Loucy (cell line): ENCODE results near the gene PGAM4.

Source experiments
- H2AFZ ChIP-seq: fragments of 200-600 bp; sonication (generic); 2 replicates; pipeline ENCODE4 v1.6.0; 2016; ENCODE audit warnings: antibody characterized with exemption, mild to moderate bottlenecking, low read length, moderate library complexity
- H3F3A ChIP-seq: fragments of 200-600 bp; 2 replicates; pipeline ENCODE4 v1.6.0; 2016; ENCODE audit warnings: antibody characterized with exemption, low read depth, mild to moderate bottlenecking
- H3K27me3 ChIP-seq: fragments of 200-600 bp; sonication (generic); 2 replicates; pipeline ENCODE4 v1.6.1; 2014; ENCODE audit warnings: low read length, mild to moderate bottlenecking; ENCODE audit not compliant: insufficient read depth, poor library complexity, severe bottlenecking
- H3K36me3 ChIP-seq: fragments of 200-600 bp; sonication (generic); 2 replicates; pipeline ENCODE4 v1.6.1; 2016; ENCODE audit warnings: low read length; ENCODE audit not compliant: insufficient read depth
- H3K4me1 ChIP-seq: fragments of 200-600 bp; sonication (generic); 2 replicates; pipeline ENCODE4 v1.5.1; 2014; ENCODE audit warnings: low read length, mild to moderate bottlenecking; ENCODE audit not compliant: insufficient read depth, poor library complexity, severe bottlenecking
- H3K4me2 ChIP-seq: fragments of 200-600 bp; sonication (generic); 2 replicates; pipeline ENCODE4 v1.6.0; 2014; ENCODE audit warnings: antibody characterized with exemption, low read length, low read depth, mild to moderate bottlenecking; ENCODE audit not compliant: poor library complexity, severe bottlenecking
- H3K4me3 ChIP-seq: fragments of 200-600 bp; sonication (generic); 2 replicates; pipeline ENCODE4 v1.5.1; 2014; ENCODE audit warnings: low read length, mild to moderate bottlenecking, mixed read lengths; ENCODE audit not compliant: poor library complexity, severe bottlenecking
- H3K79me2 ChIP-seq: fragments of 200-600 bp; sonication (generic); 2 replicates; pipeline ENCODE4 v1.6.1; 2014; ENCODE audit warnings: low read length; ENCODE audit not compliant: insufficient read depth
- H3K9ac ChIP-seq: fragments of 200-600 bp; sonication (generic); 2 replicates; pipeline ENCODE4 v1.6.0; 2014; ENCODE audit warnings: mild to moderate bottlenecking, low read depth, low read length, moderate library complexity; ENCODE audit not compliant: poor library complexity, severe bottlenecking
- H3K9me2 ChIP-seq: fragments of 200-600 bp; sonication (generic); replicated peaks from 2 replicates; pipeline ENCODE4 v1.6.1; 2016; ENCODE audit warnings: low read depth, low read length, mixed read lengths
- H3K9me3 ChIP-seq: fragments of 200-600 bp; sonication (generic); 2 replicates; pipeline ENCODE4 v1.6.1; 2014; ENCODE audit warnings: mild to moderate bottlenecking, antibody characterized with exemption, low read length, low read depth; ENCODE audit not compliant: insufficient read depth
- H4K20me1 ChIP-seq: fragments of 200-600 bp; sonication (generic); 2 replicates; pipeline ENCODE4 v1.6.0; 2014; ENCODE audit warnings: antibody characterized with exemption, low read length, mild to moderate bottlenecking; ENCODE audit not compliant: insufficient read depth, poor library complexity, severe bottlenecking
- CTCF ChIP-seq: fragments of 200-600 bp; sonication (generic); conservative IDR thresholded peaks from 2 replicates; pipeline ENCODE4 v1.5.1; 2014; ENCODE audit warnings: mild to moderate bottlenecking, antibody characterized with exemption, low read length
- EZH2phosphoT487 ChIP-seq: fragments of 200-600 bp; IDR thresholded peaks from 2 replicates; pipeline ENCODE4 v1.6.1; 2018; ENCODE audit warnings: antibody characterized with exemption, mild to moderate bottlenecking, moderate library complexity, borderline replicate concordance

Gene PGAM4

DNA sequence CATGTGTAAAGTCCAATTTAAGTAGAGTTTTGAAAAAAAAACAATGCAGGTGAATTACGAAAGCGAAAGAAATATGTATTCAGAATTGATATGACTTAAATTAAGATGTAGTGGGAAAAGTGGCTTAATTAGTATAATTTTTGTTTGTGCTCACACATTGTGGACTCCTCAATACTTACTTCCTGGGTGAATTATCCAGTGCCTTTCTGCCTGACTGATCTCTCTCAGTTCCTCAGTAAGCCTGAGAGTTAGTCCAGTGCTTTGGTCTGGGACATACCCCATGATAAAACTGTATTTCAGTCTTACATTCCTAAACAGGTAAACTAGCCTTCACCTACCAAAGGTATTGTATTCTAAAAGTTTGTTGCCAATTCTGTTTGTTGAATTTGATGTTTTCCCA is 8.4 kb downstream of the PGAM4 start:
- Histone ChIP-seq H3F3A (no peaks in the 10 kb centered on the region), H3K9me2 (no peaks in the 10 kb centered on the region), H3K9ac (no peak overlapping the region), H3K9me3 (no peaks in the 10 kb centered on the region), H3K4me3 (no peak overlapping the region), H3K27me3 (no peaks in the 10 kb centered on the region), H3K36me3 (no peaks in the 10 kb centered on the region), H3K79me2 (no peaks in the 10 kb centered on the region), H3K4me1 (no peaks in the 10 kb centered on the region), H2AFZ (no peak overlapping the region), H4K20me1 (no peaks in the 10 kb centered on the region), H3K4me2 (no peak overlapping the region)
- TF ChIP-seq EZH2phosphoT487 = no peak
- no peak for TF ChIP-seq CTCF

GRCh38 chrX:77960567-77960966 is 8.9 kb downstream of the PGAM4 start:
- Histone ChIP-seq H3K4me2 (no peak overlapping the region), H3K9me2 (no peaks in the 10 kb centered on the region), H3K36me3 (no peaks in the 10 kb centered on the region), H4K20me1 (no peaks in the 10 kb centered on the region), H3K4me1 (no peaks in the 10 kb centered on the region), H3K9ac (no peak overlapping the region), H2AFZ (no peak overlapping the region), H3K9me3 (no peaks in the 10 kb centered on the region), H3K27me3 (no peaks in the 10 kb centered on the region), H3K79me2 (no peaks in the 10 kb centered on the region), H3F3A (no peaks in the 10 kb centered on the region), H3K4me3 (no peak overlapping the region)
- no peak for TF ChIP-seq EZH2phosphoT487
- TF ChIP-seq CTCF = no peak

DNA sequence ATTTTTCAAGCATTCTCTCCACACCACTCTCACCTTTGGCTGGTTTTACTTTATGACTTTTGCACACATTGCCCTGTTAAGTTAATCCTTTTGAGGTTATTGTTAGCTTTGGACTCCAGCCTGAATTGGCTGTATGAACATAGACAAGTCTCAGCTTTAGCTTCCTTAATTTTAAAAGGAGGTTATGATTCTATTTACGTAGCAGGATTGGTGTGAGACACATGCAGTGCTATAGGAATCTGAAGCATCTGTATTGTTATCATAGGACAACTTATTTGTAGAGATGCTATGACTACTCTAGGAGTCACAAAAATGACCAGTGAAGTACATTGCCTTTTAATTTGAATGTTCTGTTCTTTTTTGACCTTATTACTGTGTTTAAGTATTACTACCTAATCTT is 15.7 kb downstream of the PGAM4 start:
- Histone ChIP-seq H3K36me3 (no peaks in the 10 kb centered on the region), H3K79me2 (no peaks in the 10 kb centered on the region), H2AFZ (no peak overlapping the region), H3K9ac (no peak overlapping the region), H4K20me1 (no peaks in the 10 kb centered on the region), H3K27me3 (no peaks in the 10 kb centered on the region), H3K9me3 (no peaks in the 10 kb centered on the region), H3K4me3 (no peak overlapping the region), H3K4me2 (peak overlapping the region; percentile 20), H3K4me1 (no peaks in the 10 kb centered on the region), H3K9me2 (no peaks in the 10 kb centered on the region), H3F3A (no peaks in the 10 kb centered on the region)
- no peak for TF ChIP-seq CTCF
- no peak for TF ChIP-seq EZH2phosphoT487
